GM12874 (cell line): ENCODE results near the gene PNKD.

ENCODE experiments used
- CTCF ChIP-seq: IDR thresholded peaks from 2 replicates; pipeline ENCODE4 v1.5.1; 2011; ENCODE audit warnings: low read depth, mild to moderate bottlenecking, control low read depth, low read length, moderate library complexity; ENCODE audit not compliant: insufficient read depth

PNKD gene

GRCh38 chr2:218292048-218293014 is 22.0 kb downstream of the PNKD start, which contains the start of gene TMBIM1:
TSS of gene TMBIM1 (minus strand) at chr2:218292503. CDS start at chr2:218282141, 10,362 bp downstream.
- TF ChIP-seq CTCF, result peak; percentile 83

GRCh38 chr2:218293715-218294429 is 23.6 kb downstream of the PNKD start:
- no peak for TF ChIP-seq CTCF

- no peak for TF ChIP-seq CTCF
These were observed 24.2 kb downstream of the PNKD start for GRCh38 chr2:218294430-218295022.

DNA sequence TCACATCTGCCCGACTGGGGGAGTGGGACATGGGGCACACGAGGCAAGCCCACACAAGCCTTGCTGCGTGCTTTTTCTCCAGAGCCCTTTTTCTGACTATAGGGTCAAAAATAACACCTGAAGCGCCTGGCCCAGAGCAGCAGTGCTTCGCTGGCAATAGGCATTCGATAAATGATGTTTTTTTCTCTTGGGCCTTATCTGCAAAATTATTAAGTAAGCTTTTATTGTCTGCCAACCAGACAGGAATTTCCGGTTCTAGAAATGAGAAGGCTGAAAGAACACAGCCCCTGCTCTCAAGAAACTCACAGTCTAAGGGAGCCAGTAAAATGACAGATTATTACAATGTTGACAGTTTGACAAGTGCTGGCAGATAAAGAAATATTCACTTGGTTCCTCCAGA is 24.7 kb downstream of the PNKD start:
- TF ChIP-seq CTCF, result no peak

DNA sequence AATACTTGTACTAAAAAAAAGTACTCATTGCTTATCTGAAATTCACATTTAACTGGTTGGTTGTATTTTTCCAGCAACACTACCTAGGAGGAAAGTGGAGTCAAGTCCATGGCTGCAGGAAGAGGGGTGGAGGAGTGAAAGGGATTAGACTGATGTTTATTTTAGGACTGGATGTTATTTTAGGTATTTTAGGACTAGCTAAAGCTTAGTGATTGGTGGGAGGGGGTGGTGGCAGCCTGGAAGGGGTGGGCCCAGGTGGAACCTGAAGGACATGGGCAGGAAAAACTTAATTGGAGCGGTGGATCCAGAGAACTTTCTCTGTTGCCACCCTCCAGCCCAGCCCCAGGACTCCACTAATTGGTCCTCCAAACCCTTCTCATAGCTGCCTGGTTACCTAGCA is 25.9 kb downstream of the PNKD start:
- no peak for TF ChIP-seq CTCF

- TF ChIP-seq CTCF, result no peak
These were observed 26.5 kb downstream of the PNKD start for GRCh38 chr2:218296847-218297246.

DNA sequence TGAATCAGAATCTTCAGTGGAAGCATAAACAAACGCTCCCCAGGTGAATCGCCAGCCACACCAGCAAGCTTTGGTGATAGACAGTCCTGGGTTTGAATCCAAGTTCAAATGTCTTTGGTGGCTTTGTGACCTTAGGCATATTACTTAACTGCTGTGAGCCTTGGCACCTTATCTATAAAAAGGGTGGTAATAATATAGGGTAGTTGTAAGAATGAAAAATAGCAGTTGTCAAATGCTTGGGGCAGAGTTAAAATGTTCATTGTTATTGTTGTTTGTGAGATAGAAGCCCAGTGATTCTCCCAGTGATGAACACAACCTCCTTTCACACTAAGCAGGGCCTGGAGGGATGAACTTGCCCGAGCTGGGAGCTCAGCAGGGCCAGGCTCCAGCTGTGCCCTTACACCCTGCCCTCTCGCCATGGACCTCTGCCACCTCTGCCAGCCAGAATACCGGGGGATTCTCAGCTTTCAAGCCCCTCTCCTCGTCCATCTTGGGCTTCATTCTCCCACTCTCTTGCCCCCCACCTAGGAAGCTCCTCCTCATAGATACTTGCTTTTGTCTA is 28.1 kb downstream of the PNKD start:
- TF ChIP-seq CTCF, result no peak
